Measurements from ENCODE around the gene CENPS. TPM values are rescaled to one million over a fixed set of nuclear protein-coding genes. Genes with fewer than 3 reads are reported as not detected.
"Not testable (repeated sequence)": the region's sequence is repeated elsewhere in the genome, so short reads cannot be mapped to it uniquely, and the experiment has no call there.

The CENPS gene
- total RNA-seq, 2 experiments from 2014 or later = 21.5 to 23.4 TPM

DNA sequence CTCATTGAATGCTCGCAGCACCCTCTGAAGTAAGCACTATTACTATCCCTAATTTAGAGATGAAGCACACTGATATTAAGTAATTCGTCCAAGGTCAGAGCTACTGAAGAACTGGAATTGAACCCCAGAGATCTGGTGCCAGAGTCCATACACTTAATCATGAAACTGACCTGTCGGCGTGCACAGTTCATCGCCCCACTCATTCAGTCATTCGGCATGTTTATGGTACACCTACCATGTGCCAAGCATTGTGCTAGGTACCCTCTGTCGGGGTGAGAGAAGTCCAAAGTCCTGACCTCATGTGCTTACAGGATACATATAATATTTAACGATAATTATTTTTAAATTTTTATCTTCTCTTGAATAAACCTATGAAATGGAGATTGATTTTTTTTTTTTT lies 5.6 kb upstream of the CENPS start:
- Mint-ChIP-seq H3K4me1 (ENCODE audit: low read depth) (peaks cover 3% of the 10 kb centered on the region), H3K4me3 (no peak overlapping the region), H3K27ac (no peak overlapping the region), H3K36me3 (ENCODE audit: low read depth) (peaks cover 5% of the 10 kb centered on the region), H3K27me3 (ENCODE audit: low read depth) (no peaks in the 10 kb centered on the region), H3K9me3 (no peaks in the 10 kb centered on the region)
- DNase-seq = no peak
- intact Hi-C loops (cut with micrococcal nuclease) = loop anchor here (5.0 kb wide), 1 partner anchor 797 kb away; no protein-coding TSS in a partner anchor
- CTCF ChIA-PET = interaction anchor here (0.6 kb wide), 2 partner anchors 71 to 288 kb away, joined by 3 to 5 read pairs; no protein-coding TSS in a partner anchor

DNA sequence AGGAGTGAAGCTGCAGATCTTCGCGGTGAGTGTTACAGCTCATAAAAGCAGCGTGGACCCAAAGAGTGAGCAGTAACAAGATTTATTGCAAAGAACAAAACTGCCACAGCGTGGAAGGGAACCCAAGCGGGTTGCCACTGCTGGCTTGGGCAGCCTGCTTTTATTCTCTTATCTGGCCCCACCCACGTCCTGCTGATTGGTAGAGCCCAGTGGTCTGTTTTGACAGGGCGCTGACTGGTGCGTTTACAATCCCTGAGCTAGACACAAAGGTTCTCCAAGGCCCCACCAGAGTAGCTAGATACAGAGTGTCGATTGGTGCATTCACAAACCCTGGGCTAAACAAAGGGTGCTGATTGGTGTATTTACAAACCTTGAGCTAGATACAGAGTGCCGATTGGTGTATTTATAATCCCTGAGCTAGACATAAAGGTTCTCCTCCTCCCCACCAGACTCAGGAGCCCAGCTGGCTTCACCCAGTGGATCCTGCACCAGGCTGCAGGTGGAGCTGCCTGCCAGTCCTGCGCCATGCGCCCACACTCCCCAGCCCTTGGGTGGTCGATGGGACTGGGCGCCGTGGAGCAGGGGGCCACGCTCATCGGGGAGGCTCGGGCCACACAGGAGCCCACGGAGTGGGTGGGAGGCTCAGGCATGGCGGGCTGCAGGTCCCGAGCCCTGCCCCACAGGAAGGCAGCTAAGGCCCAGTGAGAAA lies 4.3 kb upstream of the CENPS start:
- not testable (repeated sequence) for H3K27me3 Mint-ChIP-seq (ENCODE audit: low read depth); DNase-seq; H3K27ac Mint-ChIP-seq; H3K9me3 Mint-ChIP-seq; H3K4me3 Mint-ChIP-seq; H3K4me1 Mint-ChIP-seq (ENCODE audit: low read depth); H3K36me3 Mint-ChIP-seq (ENCODE audit: low read depth)
- intact Hi-C loops (cut with micrococcal nuclease) = loop anchor here (5.0 kb wide), 1 partner anchor 799 kb away; no protein-coding TSS in a partner anchor
- CTCF ChIA-PET = interaction anchor here (0.6 to 1.1 kb wide), 2 partner anchors 39 to 533 kb away, joined by 3 to 4 read pairs; no protein-coding TSS in a partner anchor

DNA sequence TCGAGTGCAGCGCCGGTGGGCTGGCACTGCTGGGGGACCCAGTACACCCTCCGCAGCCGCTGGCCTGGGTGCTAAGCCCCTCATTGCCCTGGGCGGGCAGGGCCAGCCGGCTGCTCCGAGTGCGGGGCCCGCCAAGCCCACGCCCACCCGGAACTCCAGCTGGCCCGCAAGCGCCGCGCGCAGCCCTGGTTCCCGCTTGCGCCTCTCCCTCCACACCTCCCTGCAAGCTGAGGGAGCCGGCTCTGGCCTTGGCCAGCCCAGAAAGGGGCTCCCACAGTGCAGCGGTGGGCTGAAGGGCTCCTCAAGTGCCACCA lies 3.7 kb upstream of the CENPS start:
- H3K4me3 Mint-ChIP-seq; DNase-seq; H3K27me3 Mint-ChIP-seq (ENCODE audit: low read depth); H3K36me3 Mint-ChIP-seq (ENCODE audit: low read depth); H3K9me3 Mint-ChIP-seq; H3K27ac Mint-ChIP-seq: not testable (repeated sequence)
- intact Hi-C loops (cut with micrococcal nuclease) = loop anchor here (5.0 kb wide), 1 partner anchor 799 kb away; no protein-coding TSS in a partner anchor
- CTCF ChIA-PET = interaction anchor here (1.1 kb wide), 1 partner anchor 40 kb away, joined by 3 read pairs; no protein-coding TSS in a partner anchor
- peaks cover 13% of the 10 kb centered on the region for H3K4me1 Mint-ChIP-seq (ENCODE audit: low read depth)

DNA sequence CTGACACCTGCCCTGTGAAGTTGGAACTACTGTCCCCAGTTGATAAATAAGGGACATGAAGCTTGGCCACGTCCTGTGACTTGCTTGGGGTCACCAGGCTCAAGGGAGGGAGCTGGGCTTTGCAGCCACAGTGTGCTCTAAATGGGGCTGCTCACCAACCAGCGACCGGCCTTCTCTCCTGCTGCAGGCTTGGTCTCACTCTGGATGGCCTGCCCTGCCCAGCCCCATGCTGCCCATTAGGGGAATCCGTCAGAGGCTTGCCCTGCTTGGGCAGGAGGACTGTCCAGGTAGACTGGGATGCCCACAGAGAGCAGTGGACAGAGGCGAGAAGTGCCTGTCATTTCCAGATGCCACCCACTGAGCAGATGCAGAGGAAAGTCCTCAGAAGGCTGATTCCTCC lies 1.2 kb upstream of the CENPS start:
- Mint-ChIP-seq H3K4me3 (no peak overlapping the region), H3K4me1 (ENCODE audit: low read depth) (peaks cover 21% of the 10 kb centered on the region), H3K27me3 (ENCODE audit: low read depth) (no peaks in the 10 kb centered on the region), H3K27ac (no peak overlapping the region), H3K9me3 (no peaks in the 10 kb centered on the region), H3K36me3 (ENCODE audit: low read depth) (no peaks in the 10 kb centered on the region)
- CTCF ChIA-PET = interaction anchor here (0.6 to 4.3 kb wide), 8 partner anchors 9 to 554 kb away, joined by 3 to 46 read pairs (median 4); no protein-coding TSS in a partner anchor
- intact Hi-C loops (cut with micrococcal nuclease) = loop anchor here (1.0 to 5.0 kb wide), 7 partner anchors 31 to 802 kb away; partner anchors contain the start of genes KIF1B, LZIC and NMNAT1
- no peak for DNase-seq

DNA sequence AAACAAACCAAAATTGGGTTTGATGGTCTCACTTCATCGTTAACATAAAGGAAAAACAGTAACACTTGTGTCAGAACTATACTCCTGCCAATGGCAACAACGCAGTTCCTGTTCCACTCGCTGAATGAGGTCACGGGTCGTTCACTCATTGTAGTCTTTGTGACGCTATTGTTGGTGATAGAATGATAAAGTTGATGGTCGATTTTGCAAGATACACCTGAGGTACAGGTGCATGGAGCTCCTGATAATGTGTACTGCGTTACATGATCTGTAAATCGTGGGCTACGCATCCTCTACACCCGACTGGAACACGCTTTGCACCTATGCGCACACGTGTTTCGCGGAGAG lies 391 bp upstream of the CENPS start:
- H3K36me3 Mint-ChIP-seq (ENCODE audit: low read depth) = no peaks in the 10 kb centered on the region
- CTCF ChIA-PET = interaction anchor here (0.6 to 4.3 kb wide), 13 partner anchors 8 to 480 kb away, joined by 3 to 46 read pairs (median 3); no protein-coding TSS in a partner anchor
- H3K4me3 Mint-ChIP-seq = peak overlapping the region; percentile 93
- no peaks in the 10 kb centered on the region for H3K9me3 Mint-ChIP-seq
- H3K27me3 Mint-ChIP-seq (ENCODE audit: low read depth) = no peaks in the 10 kb centered on the region
- H3K27ac Mint-ChIP-seq = no peak overlapping the region
- intact Hi-C loops (cut with micrococcal nuclease) = loop anchor here (1.0 to 5.0 kb wide), 6 partner anchors 42 to 803 kb away; partner anchors contain the start of genes DFFA, LZIC, NMNAT1 and UBE4B
- peaks cover 21% of the 10 kb centered on the region for H3K4me1 Mint-ChIP-seq (ENCODE audit: low read depth)
- peak; percentile 75 for DNase-seq

DNA sequence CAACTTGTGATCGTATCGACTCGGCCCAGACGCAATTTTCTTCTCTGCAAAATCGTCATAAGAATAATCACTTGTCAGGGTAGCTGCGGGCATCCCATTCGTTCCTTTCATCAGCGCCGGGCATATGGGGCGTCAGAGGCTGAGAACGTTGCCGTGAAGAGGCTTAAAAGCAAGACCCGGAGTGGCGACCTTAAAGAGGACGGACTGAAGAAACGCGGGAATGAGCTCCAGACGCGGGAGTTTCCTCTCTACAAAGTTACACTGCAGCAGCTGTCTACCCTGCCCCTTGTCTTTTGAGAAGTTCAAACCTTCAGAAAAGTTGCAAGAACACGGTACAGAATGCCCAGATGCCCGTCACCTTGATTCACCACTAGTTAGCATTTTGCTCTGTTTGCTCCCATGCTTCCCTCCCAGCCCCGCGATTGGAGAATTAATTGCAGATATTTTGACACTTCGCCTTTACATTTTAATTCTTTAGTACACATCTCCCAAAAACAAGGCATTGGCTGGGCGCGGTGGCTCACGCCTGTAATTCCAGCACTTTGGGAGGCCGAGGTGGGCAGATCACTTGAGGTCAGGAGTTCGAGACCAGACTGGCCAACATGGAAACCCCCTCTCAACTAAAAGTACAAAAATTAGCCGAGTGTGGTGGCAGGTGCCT lies 967 bp downstream of the CENPS start:
- Mint-ChIP-seq H3K27me3 (ENCODE audit: low read depth) (no peaks in the 10 kb centered on the region), H3K27ac (no peak overlapping the region), H3K4me1 (ENCODE audit: low read depth) (peaks cover 21% of the 10 kb centered on the region), H3K36me3 (ENCODE audit: low read depth) (no peaks in the 10 kb centered on the region), H3K9me3 (no peaks in the 10 kb centered on the region), H3K4me3 (peak overlapping the region; percentile 93)
- peak; percentile 28 for DNase-seq
- intact Hi-C loops (cut with micrococcal nuclease) = loop anchor here (2.0 kb wide), 1 partner anchor 436 kb away; no protein-coding TSS in a partner anchor
- CTCF ChIA-PET = interaction anchor here (0.7 to 4.3 kb wide), 5 partner anchors 23 to 222 kb away, joined by 3 to 46 read pairs (median 3); no protein-coding TSS in a partner anchor

DNA sequence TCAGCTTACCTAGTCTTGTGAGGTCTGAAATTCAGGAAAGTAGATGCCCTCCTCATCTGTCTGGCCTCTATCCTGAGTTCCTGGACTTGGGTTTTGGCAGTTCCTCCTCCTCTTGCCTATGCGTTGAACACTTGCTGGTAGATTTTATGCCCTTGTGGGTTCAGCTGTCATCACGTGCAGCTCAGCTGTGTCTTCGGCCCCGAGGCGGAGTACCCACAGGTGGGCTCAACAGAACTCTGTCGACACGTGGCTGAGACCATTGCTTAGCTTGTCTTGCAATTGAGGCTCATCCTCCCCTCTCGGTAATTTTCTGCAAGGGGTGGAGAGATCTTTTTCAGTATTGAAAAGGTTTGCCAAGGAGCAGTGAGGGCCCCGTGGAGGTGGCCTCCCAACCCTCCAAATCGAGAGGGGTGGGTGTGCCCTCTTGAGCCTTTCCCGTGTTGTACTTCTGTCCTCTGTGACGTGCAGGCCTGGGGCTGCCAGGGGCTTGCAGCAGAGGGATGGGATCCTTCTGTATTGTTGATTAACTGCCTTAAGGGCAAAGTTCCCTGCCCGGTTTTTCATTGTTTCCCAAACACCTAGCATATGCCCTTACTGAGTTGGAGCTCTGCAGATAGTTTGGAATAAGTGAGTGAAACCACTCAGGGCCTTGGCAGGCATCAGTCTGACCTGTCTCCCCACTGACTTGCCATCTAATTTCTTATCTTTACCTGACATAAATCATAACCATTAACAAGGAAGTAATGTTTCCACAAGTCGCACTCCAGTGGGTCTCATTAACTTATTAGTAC lies 2.9 kb downstream of the CENPS start:
- CTCF ChIA-PET = no interaction called here
- intact Hi-C loops (cut with micrococcal nuclease) = no loop called here

DNA sequence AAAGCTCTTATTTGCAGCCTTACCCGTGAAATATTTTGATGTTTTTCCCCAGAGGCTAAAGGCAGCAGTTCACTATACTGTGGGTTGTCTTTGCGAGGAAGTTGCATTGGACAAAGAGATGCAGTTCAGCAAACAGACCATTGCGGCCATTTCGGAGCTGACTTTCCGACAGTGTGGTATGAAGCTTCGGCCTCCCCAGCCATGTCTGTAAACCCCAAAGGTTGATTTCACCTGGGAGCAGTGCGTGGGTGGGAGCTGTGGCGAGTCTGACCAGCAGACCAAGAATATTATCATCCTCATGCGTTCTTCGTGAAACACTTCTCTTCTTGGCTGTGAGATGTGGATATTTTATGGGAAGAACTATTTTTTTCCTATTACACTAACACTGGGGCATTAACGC lies 3.6 kb downstream of the CENPS start:
- Mint-ChIP-seq H3K36me3 (ENCODE audit: low read depth) (no peaks in the 10 kb centered on the region), H3K9me3 (no peaks in the 10 kb centered on the region), H3K4me3 (no peak overlapping the region), H3K27me3 (ENCODE audit: low read depth) (no peaks in the 10 kb centered on the region), H3K27ac (no peak overlapping the region), H3K4me1 (ENCODE audit: low read depth) (peaks cover 19% of the 10 kb centered on the region)
- CTCF ChIA-PET = interaction anchor here (2.4 kb wide), 1 partner anchor 60 kb away, joined by 6 read pairs; no protein-coding TSS in a partner anchor
- intact Hi-C loops (cut with micrococcal nuclease) = no loop called here
- DNase-seq = no peak

More for the DNA sequence above, 2.9 kb downstream of the CENPS start:
- no peaks in the 10 kb centered on the region for H3K27me3 Mint-ChIP-seq (ENCODE audit: low read depth)
- no peaks in the 10 kb centered on the region for H3K9me3 Mint-ChIP-seq
- H3K36me3 Mint-ChIP-seq (ENCODE audit: low read depth) = no peaks in the 10 kb centered on the region
- DNase-seq = no peak
- H3K4me1 Mint-ChIP-seq (ENCODE audit: low read depth) = peaks cover 19% of the 10 kb centered on the region
- no peak overlapping the region for H3K27ac Mint-ChIP-seq
- no peak overlapping the region for H3K4me3 Mint-ChIP-seq

DNA sequence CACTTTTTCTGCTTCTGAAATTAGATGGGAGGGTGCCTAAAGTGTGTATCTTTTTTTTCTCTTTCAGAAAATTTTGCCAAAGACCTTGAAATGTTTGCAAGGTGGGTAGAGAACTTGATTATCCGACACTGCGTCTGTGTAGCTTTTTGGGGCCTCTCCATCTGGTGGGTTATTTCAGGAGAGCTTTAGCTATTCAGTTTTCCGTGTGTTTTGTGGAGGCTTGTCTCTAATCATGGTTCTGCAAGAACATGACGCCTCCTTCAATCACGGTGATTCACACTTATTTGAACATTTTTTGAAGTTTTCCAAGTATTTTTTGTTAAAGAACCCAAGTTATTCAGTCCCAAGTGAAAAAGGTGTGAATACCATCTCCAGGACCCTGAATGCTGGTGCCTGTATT lies 4.4 kb downstream of the CENPS start:
- intact Hi-C loops (cut with micrococcal nuclease) = no loop called here
- CTCF ChIA-PET = interaction anchor here (2.4 kb wide), 1 partner anchor 60 kb away, joined by 6 read pairs; no protein-coding TSS in a partner anchor
- DNase-seq = no peak
- H3K4me1 Mint-ChIP-seq (ENCODE audit: low read depth) = peaks cover 19% of the 10 kb centered on the region
- no peaks in the 10 kb centered on the region for H3K36me3 Mint-ChIP-seq (ENCODE audit: low read depth)
- H3K9me3 Mint-ChIP-seq = no peaks in the 10 kb centered on the region
- H3K4me3 Mint-ChIP-seq = no peak overlapping the region
- H3K27ac Mint-ChIP-seq = no peak overlapping the region
- H3K27me3 Mint-ChIP-seq (ENCODE audit: low read depth) = no peaks in the 10 kb centered on the region

DNA sequence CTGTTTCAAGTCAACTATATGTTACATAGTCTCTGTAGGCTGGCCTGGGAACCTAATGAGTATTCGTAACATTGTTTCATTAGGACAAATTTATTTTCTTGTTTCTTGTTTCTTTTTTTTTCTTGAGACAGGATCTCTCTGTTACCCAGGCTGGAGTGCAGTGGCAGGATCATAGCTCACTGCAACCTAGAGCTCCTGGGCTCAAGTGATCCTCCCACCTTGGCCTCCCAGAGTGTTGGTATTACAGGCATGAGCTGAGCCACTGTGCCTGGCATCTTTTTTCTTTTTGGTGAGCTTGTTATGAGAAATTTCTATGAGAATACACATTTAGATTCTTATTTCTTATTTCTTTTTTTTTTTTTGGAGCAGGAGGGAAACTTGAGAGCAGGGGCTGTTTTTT lies 6.8 kb downstream of the CENPS start:
- peaks cover 4% of the 10 kb centered on the region for H3K4me1 Mint-ChIP-seq (ENCODE audit: low read depth)
- no peaks in the 10 kb centered on the region for H3K27me3 Mint-ChIP-seq (ENCODE audit: low read depth)
- intact Hi-C loops (cut with micrococcal nuclease) = no loop called here
- CTCF ChIA-PET = interaction anchor here (0.6 to 2.2 kb wide), 3 partner anchors 57 to 104 kb away, joined by 3 to 7 read pairs (median 3); no protein-coding TSS in a partner anchor
- no peak for DNase-seq
- H3K36me3 Mint-ChIP-seq (ENCODE audit: low read depth) = no peaks in the 10 kb centered on the region
- H3K4me3 Mint-ChIP-seq = no peak overlapping the region
- no peaks in the 10 kb centered on the region for H3K9me3 Mint-ChIP-seq
- no peak overlapping the region for H3K27ac Mint-ChIP-seq

DNA sequence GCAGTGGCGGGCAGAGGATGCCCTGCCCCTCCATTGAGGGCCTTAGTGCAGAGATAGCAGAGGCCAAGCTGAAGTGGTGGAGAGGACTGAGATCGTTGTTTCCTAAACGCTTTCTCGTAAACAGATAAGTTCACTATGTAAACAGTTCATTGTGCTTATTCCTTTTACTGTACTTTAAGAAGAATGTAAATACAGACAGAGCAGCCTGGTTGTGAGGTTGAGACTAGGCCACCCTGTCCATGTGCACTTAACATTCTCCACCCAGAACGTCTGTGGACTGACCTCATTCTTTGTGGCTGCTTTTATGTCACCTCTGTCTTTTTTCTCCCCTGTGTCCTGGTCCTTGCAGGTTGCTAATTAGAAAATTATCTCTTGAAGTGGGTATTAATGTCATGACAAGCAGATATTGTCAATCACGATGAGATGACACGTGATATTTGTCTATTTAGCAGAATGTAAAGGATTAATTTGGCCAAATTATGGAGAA lies 8.5 kb downstream of the CENPS start:
- H3K27ac Mint-ChIP-seq = no peak overlapping the region

More for the DNA sequence above, 8.5 kb downstream of the CENPS start:
- no peaks in the 10 kb centered on the region for H3K27me3 Mint-ChIP-seq (ENCODE audit: low read depth)
- CTCF ChIA-PET = interaction anchor here (1.0 to 2.2 kb wide), 2 partner anchors 10 to 55 kb away, joined by 3 to 7 read pairs; no protein-coding TSS in a partner anchor
- no peak overlapping the region for H3K4me3 Mint-ChIP-seq
- H3K9me3 Mint-ChIP-seq = no peaks in the 10 kb centered on the region
- no peaks in the 10 kb centered on the region for H3K4me1 Mint-ChIP-seq (ENCODE audit: low read depth)
- intact Hi-C loops (cut with micrococcal nuclease) = no loop called here
- no peaks in the 10 kb centered on the region for H3K36me3 Mint-ChIP-seq (ENCODE audit: low read depth)
- DNase-seq = no peak
